GM18870 (cell line): ENCODE measurements around the gene PPT1.
"Not testable (repeated sequence)": the region's sequence is repeated elsewhere in the genome, so short reads cannot be mapped to it uniquely, and the experiment has no call there.

Experiments used
- ATAC-seq: cut with Tn5 transposase; IDR thresholded peaks from one replicate; pipeline ENCODE4 v1.9.1; 2021; ENCODE audit warnings: moderate library complexity; ENCODE audit not compliant: unreplicated experiment

The PPT1 gene

GRCh38 chr1:40057310-40058030, 39.6 kb downstream of the PPT1 start:
- ATAC-seq = no peak

- ATAC-seq = no peak
Measured at GRCh38 chr1:40056519-40057309, 40.3 kb downstream of the PPT1 start.

- no peak for ATAC-seq
Measured at GRCh38 chr1:40053138-40053887, 43.7 kb downstream of the PPT1 start.

- no peak for ATAC-seq
Measured at GRCh38 chr1:40050863-40051262, 46.2 kb downstream of the PPT1 start.

GRCh38 chr1:40049725-40050124, 47.3 kb downstream of the PPT1 start:
- no peak for ATAC-seq

- ATAC-seq = no peak
Measured at GRCh38 chr1:40047769-40048168, 49.3 kb downstream of the PPT1 start.

- ATAC-seq = no peak
Measured at GRCh38 chr1:40047276-40047675, 49.8 kb downstream of the PPT1 start.

GRCh38 chr1:40045766-40046165, 51.3 kb downstream of the PPT1 start:
- no peak for ATAC-seq

- ATAC-seq = no peak
Measured at GRCh38 chr1:40045182-40045581, 51.9 kb downstream of the PPT1 start.

GRCh38 chr1:40044110-40044509, 52.9 kb downstream of the PPT1 start:
- ATAC-seq = no peak

- no peak for ATAC-seq
Measured at GRCh38 chr1:40042341-40042740, 54.7 kb downstream of the PPT1 start.

GRCh38 chr1:40041466-40041838, 55.6 kb downstream of the PPT1 start:
- no peak for ATAC-seq

- ATAC-seq = peak; percentile 65
Measured at GRCh38 chr1:40040511-40041465, 56.3 kb downstream of the PPT1 start, which contains the start of gene CAP1. Gene CAP1, plus strand, starts transcription at chr1:40040729. Its CDS starts 18,618 bp downstream, at chr1:40059347.

- peak; percentile 46 for ATAC-seq
Measured at GRCh38 chr1:40039757-40040510, 57.1 kb downstream of the PPT1 start.

GRCh38 chr1:40039245-40039756, 57.8 kb downstream of the PPT1 start:
- peak; percentile 2 for ATAC-seq

- no peak for ATAC-seq
Measured at GRCh38 chr1:40038697-40039096, 58.4 kb downstream of the PPT1 start.

- ATAC-seq = not testable (repeated sequence)
Measured at GRCh38 chr1:40037254-40037653, 59.8 kb downstream of the PPT1 start.

- no peak for ATAC-seq
Measured at GRCh38 chr1:40036574-40036973, 60.5 kb downstream of the PPT1 start.

GRCh38 chr1:40034869-40035268, 62.2 kb downstream of the PPT1 start:
- no peak for ATAC-seq
